Activated naive CD4-positive, alpha-beta T cell treated with anti-CD3 and anti-CD28 coated beads for 36 hours (primary cell): Measurements from ENCODE around the gene MTCH1. TPM values are rescaled to one million over a fixed set of nuclear protein-coding genes. Genes with fewer than 3 reads are reported as not detected.
"Not testable (repeated sequence)": the region's sequence is repeated elsewhere in the genome, so short reads cannot be mapped to it uniquely, and the experiment has no call there.

Experiments
- CTCF ChIA-PET: fragments of 350-600 bp; sonication (Branson Sonifier 250); formaldehyde crosslinking; loops from one replicate; lab custom pipeline; 2021; ENCODE audit warnings: antibody characterized with exemption; lab: Charles Lee
- DNase-seq: peaks from one replicate; pipeline ENCODE4 v3.0.0-alpha.2; 2020
- H3K27ac Mint-ChIP-seq: one replicate; pipeline ENCODE4 v1.8.0; 2021; ENCODE audit warnings: mild to moderate bottlenecking, mixed read lengths
- H3K27me3 Mint-ChIP-seq: one replicate; pipeline ENCODE4 v1.8.0; 2021; ENCODE audit warnings: low read depth, mixed read lengths
- H3K36me3 Mint-ChIP-seq: one replicate; pipeline ENCODE4 v1.8.0; 2021; ENCODE audit warnings: low read depth, mixed read lengths
- H3K4me1 Mint-ChIP-seq: one replicate; pipeline ENCODE4 v1.8.0; 2021; ENCODE audit warnings: low read depth, mixed read lengths
- H3K4me3 Mint-ChIP-seq: one replicate; pipeline ENCODE4 v1.8.0; 2021; ENCODE audit warnings: mild to moderate bottlenecking, moderate library complexity, mixed read lengths
- H3K9me3 Mint-ChIP-seq: one replicate; pipeline ENCODE4 v1.8.0; 2021; ENCODE audit warnings: mixed read lengths
- intact Hi-C: fragments of 100-400 bp; cut with micrococcal nuclease; formaldehyde crosslinking; loops from one replicate; pipeline ENCODE4 v1.15.1; 2023
- total RNA-seq, 2 experiments: library from RNA; stranded (reverse); gene quantifications; one replicate each; pipeline ENCODE4 v1.2.3, GENCODE V29; 2021

The MTCH1 gene
- total RNA-seq, 2 experiments from 2014 or later: 97.4 to 101 TPM

GRCh38 chr6:37004044-37004980, 18.3 kb upstream of the MTCH1 start:
- intact Hi-C loops: no loop called here
- no peaks in the 10 kb centered on the region for H3K36me3 Mint-ChIP-seq
- H3K27me3 Mint-ChIP-seq: no peaks in the 10 kb centered on the region
- DNase-seq: no peak
- no peak overlapping the region for H3K4me3 Mint-ChIP-seq
- H3K9me3 Mint-ChIP-seq: no peaks in the 10 kb centered on the region
- H3K27ac Mint-ChIP-seq: no peak overlapping the region
- peaks cover 10% of the 10 kb centered on the region for H3K4me1 Mint-ChIP-seq
- CTCF ChIA-PET: interaction anchor here (0.6 to 1.7 kb wide), 2 partner anchors 13 to 204 kb away, joined by 3 to 5 read pairs; no protein-coding TSS in a partner anchor

GRCh38 chr6:36999751-37000125, 13.7 kb upstream of the MTCH1 start:
- no peak overlapping the region for H3K4me3 Mint-ChIP-seq
- no peaks in the 10 kb centered on the region for H3K4me1 Mint-ChIP-seq
- DNase-seq: no peak
- CTCF ChIA-PET: no interaction called here
- H3K27me3 Mint-ChIP-seq: no peaks in the 10 kb centered on the region
- intact Hi-C loops: no loop called here
- no peak overlapping the region for H3K27ac Mint-ChIP-seq
- no peaks in the 10 kb centered on the region for H3K36me3 Mint-ChIP-seq
- no peaks in the 10 kb centered on the region for H3K9me3 Mint-ChIP-seq

DNA sequence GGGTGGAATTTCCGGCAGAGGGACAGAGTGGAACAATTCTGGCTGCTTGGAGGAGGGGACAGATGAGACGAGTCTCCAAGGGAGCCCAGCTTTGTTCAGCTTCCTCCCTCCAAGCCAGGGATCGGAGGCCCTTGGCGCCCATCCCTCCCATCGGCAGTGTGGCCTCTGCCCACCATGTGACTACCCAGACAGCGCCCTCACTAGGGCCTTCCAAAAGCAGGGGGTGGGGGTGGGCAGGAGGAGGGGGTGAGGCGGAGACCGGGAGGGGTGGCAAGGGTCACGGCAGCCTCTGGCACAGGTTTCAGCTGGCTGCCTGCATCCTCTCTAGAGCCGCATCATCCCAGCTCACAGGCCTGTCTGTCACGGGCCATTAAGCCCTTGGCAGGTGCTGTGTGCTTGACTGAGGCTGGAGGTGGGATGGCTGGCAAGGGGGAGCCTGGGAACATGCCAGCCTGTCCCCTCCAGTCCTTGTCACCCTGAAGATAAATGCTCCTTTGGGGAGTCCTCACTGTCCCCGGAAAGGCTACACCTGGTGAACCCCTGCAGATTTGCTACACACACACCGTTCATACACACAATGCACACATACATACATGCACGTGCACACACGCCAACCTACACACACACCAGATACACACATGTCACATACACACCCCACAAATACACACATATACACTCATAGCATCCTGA, 13.2 kb upstream of the MTCH1 start:
- Mint-ChIP-seq H3K9me3 (no peaks in the 10 kb centered on the region), H3K27me3 (no peaks in the 10 kb centered on the region), H3K4me1 (no peaks in the 10 kb centered on the region), H3K27ac (no peak overlapping the region), H3K36me3 (no peaks in the 10 kb centered on the region), H3K4me3 (no peak overlapping the region)
- intact Hi-C loops: no loop called here
- CTCF ChIA-PET: no interaction called here
- DNase-seq: no peak

DNA sequence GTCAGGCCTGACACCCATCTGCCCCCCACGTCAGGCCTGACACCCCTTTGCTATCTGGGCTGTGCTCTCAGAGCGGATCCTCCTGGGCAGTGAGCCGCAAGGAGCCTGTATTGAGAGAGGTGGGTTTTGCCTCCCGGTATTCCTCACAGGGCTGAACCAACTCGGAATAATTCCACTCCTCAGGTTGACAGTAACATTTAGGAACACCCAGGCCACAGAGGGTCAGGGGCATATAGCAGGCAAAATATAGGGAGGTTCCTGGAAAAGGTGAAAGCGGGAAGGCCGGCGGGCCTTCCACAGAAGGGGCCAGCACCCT, 12.7 kb upstream of the MTCH1 start:
- Mint-ChIP-seq H3K9me3 (no peaks in the 10 kb centered on the region), H3K36me3 (no peaks in the 10 kb centered on the region), H3K4me3 (no peak overlapping the region), H3K27ac (no peak overlapping the region), H3K4me1 (no peaks in the 10 kb centered on the region), H3K27me3 (peaks cover 2% of the 10 kb centered on the region)
- intact Hi-C loops: no loop called here
- no peak for DNase-seq
- CTCF ChIA-PET: no interaction called here

DNA sequence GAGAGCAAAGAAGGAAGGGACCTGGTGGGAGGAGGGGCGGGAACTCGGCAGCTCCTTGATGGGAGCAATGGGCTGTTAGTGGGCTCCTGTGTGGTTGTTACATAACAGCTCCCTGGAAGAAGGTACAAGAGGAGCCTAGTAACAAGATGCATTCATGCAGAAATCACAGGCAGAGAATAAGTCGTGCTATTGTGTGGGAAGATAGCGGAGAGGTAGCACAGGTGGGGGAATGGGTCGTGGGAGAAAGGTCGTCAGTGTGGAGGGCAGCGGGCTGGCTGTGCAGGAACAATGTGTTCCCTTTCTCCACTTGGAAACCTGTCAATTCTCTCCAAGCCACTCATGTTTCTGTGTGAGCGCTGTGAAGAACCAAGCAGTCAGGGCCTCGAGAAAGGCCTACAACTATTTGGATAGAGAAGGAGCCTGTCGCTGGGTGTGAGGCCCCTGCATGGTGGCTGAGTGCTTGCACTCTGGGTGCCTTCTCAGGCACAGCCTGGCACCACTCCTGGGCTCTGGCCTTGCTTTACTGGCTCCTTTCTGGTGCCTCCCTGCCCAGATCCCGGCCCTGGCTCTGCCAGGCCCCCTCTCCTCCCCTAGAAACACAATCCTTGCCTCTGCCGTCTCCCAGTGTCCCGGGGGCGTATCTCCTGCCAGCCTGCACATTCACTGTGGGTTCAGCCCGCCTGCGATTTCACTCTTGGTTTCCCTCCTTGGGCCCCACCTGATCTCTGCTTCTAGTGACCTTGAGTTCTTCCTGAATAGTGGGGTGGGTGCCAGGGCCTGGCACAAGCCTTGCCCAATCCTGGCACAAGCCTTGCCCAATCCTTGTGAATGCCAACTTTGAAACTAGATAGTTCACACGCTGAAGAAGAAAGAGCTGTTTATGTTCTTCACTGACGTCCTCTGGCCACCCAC, 12.1 kb upstream of the MTCH1 start:
- Mint-ChIP-seq H3K27me3 (peaks cover 2% of the 10 kb centered on the region), H3K36me3 (no peaks in the 10 kb centered on the region), H3K27ac (no peak overlapping the region), H3K4me3 (no peak overlapping the region), H3K9me3 (no peaks in the 10 kb centered on the region), H3K4me1 (no peaks in the 10 kb centered on the region)
- intact Hi-C loops: no loop called here
- DNase-seq: no peak
- CTCF ChIA-PET: interaction anchor here (2.1 kb wide), 1 partner anchor 20 kb away, joined by 4 read pairs; no protein-coding TSS in a partner anchor

DNA sequence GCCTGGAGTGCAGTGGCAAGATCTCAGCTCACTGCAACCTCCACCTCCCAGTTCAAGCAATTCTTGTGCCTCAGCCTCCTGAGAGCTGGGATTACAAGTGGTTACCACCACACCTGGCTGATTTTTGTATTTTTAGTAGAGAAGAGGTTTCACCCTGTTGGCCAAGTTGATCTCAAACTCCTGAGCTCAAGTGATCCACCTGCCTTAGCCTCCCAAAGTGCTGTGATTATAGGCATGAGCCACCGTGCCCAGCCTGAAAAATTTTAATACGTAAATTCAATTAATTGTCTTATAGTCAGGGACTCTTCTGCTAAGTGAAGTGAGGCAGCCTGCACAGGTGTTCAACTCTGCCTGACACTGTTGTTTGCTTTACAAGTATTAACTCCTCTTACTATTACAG, 4.4 kb upstream of the MTCH1 start:
- H3K4me1 Mint-ChIP-seq: peaks cover 10% of the 10 kb centered on the region
- DNase-seq, H3K9me3 Mint-ChIP-seq, intact Hi-C loops, H3K4me3 Mint-ChIP-seq, H3K36me3 Mint-ChIP-seq, H3K27ac Mint-ChIP-seq, H3K27me3 Mint-ChIP-seq: not testable (repeated sequence)
- CTCF ChIA-PET: interaction anchor here (0.6 to 2.5 kb wide), 3 partner anchors 17 to 99 kb away, joined by 3 to 10 read pairs (median 3); no protein-coding TSS in a partner anchor

DNA sequence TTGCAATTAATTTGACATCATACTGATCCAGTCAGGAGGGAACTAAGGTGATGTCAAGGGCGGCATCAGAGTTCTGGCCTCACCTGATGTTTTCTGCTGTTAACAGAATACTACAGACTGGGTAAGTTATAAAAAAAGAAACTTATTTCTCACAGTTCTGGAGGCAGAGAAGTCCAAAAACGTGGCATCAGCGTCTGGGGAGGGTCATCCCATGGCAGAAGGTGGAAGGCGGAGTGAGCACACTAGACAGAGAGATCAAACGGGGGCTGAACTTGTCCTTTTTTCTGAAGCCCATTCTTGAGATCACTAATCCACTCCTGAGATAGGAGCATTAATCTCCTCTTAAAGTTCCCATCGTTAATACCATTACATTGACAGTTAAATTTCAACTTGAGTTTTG, 3.3 kb upstream of the MTCH1 start:
- CTCF ChIA-PET: interaction anchor here (1.6 kb wide), 1 partner anchor 13 kb away, joined by 3 read pairs; no protein-coding TSS in a partner anchor
- Mint-ChIP-seq H3K4me1 (peaks cover 10% of the 10 kb centered on the region), H3K4me3 (no peak overlapping the region), H3K27ac (no peak overlapping the region), H3K36me3 (no peaks in the 10 kb centered on the region), H3K9me3 (no peaks in the 10 kb centered on the region), H3K27me3 (peaks cover 2% of the 10 kb centered on the region)
- DNase-seq: no peak
- intact Hi-C loops: no loop called here

DNA sequence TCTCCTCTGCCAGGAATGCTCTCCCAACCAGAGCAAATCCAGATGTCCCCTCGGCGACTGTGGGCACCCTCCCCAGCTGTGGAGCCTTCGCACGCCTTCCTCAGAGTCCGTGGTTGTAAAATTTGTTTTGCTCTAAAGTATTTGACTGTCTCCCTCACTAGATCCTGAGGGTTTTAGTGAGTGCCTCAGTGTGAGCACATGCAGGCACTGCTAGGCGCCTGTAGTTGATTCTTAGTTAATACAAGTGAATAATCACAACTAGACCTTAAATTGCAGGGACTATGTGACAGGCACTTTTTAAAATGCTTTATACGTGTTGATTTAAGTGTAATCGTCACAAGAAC, 680 bp upstream of the MTCH1 start:
- Mint-ChIP-seq H3K36me3 (peaks cover 4% of the 10 kb centered on the region), H3K4me1 (peaks cover 17% of the 10 kb centered on the region), H3K27me3 (no peaks in the 10 kb centered on the region), H3K4me3 (peak overlapping the region; percentile 97), H3K9me3 (no peaks in the 10 kb centered on the region), H3K27ac (peak overlapping the region; percentile 91)
- intact Hi-C loops: loop anchor here (1.0 to 2.0 kb wide), 3 partner anchors 32 to 101 kb away; partner anchors contain the start of gene C6orf89
- CTCF ChIA-PET: interaction anchor here (2.5 kb wide), 1 partner anchor 32 kb away, joined by 13 read pairs; no protein-coding TSS in a partner anchor
- no peak for DNase-seq

DNA sequence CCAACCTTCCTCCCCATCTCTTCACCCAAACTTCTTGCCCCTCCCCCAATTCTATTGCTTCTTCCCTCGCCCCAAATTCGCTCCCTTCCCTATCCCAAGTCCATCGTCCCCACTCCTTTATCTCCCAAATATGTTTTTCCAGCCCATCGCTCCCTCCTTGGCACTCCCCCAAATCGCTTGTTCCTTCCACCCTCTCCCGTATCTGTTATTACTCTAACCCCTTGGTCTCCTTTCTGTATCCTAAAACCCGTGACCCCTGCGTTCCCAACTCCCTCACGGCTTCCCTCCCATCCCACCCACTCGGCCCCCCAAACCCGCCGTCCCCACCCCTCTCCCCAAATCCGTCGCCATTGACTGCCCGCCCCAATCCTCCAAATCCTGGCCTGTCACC, 584 bp downstream of the MTCH1 start:
- no peak overlapping the region for H3K4me3 Mint-ChIP-seq
- H3K4me1 Mint-ChIP-seq: peaks cover 25% of the 10 kb centered on the region
- H3K27me3 Mint-ChIP-seq: no peaks in the 10 kb centered on the region
- peaks cover 4% of the 10 kb centered on the region for H3K36me3 Mint-ChIP-seq
- H3K27ac Mint-ChIP-seq: no peak overlapping the region
- intact Hi-C loops: no loop called here
- DNase-seq: no peak
- CTCF ChIA-PET: interaction anchor here (1.0 to 1.4 kb wide), 2 partner anchors 33 to 100 kb away, joined by 3 to 6 read pairs; no protein-coding TSS in a partner anchor
- no peaks in the 10 kb centered on the region for H3K9me3 Mint-ChIP-seq

- DNase-seq: peak; percentile 82
- CTCF ChIA-PET: interaction anchor here (1.4 kb wide), 1 partner anchor 100 kb away, joined by 3 read pairs; no protein-coding TSS in a partner anchor
- Mint-ChIP-seq H3K27ac (no peak overlapping the region), H3K9me3 (no peaks in the 10 kb centered on the region), H3K27me3 (no peaks in the 10 kb centered on the region), H3K4me3 (no peak overlapping the region), H3K36me3 (peaks cover 4% of the 10 kb centered on the region), H3K4me1 (peaks cover 30% of the 10 kb centered on the region)
- intact Hi-C loops: no loop called here
These were observed 1.2 kb downstream of the MTCH1 start for GRCh38 chr6:36984581-36985416.

DNA sequence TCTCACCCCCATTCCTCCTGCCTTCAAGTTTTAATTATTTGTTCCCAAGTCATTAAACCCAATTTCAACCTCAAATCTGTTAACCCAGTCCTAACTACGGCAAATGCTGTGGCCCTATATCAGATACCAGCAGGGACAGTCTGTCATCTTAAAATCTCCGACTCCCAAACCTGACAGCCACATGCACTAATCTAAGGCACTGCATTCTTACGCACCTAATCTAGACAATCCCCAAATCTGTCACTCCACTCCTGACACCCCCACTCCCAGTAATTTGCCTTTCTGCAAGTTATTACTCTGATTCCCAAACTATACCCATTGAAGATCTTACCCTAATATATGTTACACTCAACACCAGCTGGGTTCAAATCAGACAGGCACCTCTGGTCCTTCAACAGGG, 2.5 kb downstream of the MTCH1 start:
- intact Hi-C loops: no loop called here
- Mint-ChIP-seq H3K4me3 (no peak overlapping the region), H3K9me3 (no peaks in the 10 kb centered on the region), H3K4me1 (peaks cover 35% of the 10 kb centered on the region), H3K36me3 (peaks cover 6% of the 10 kb centered on the region), H3K27ac (no peak overlapping the region), H3K27me3 (no peaks in the 10 kb centered on the region)
- CTCF ChIA-PET: no interaction called here
- no peak for DNase-seq
